Measurements from ENCODE around the gene HLA-DPB1.

GRCh38 chr6:33057222-33058150 is 18.3 kb upstream of the HLA-DPB1 start:
- TF ChIP-seq POLR2A (IDR thresholded peaks at IDR 0.05), result no peak
- TF ChIP-seq CTCF (IDR thresholded peaks at IDR 0.05), result no peak
